WI38 (cell line): ENCODE results near the gene G3BP2.

Experiments used
- H3K4me3 ChIP-seq: 2 replicates; pipeline ENCODE4 v1.5.1; 2011; ENCODE audit warnings: low read depth, mild to moderate bottlenecking, control low read depth, low read length
- TF ChIP-seq, protein P1 (sequence below): IDR thresholded peaks from 2 replicates; pipeline ENCODE4 v1.5.1; 2012; ENCODE audit warnings: low read depth, mild to moderate bottlenecking, control low read depth, low read length

The G3BP2 gene

DNA sequence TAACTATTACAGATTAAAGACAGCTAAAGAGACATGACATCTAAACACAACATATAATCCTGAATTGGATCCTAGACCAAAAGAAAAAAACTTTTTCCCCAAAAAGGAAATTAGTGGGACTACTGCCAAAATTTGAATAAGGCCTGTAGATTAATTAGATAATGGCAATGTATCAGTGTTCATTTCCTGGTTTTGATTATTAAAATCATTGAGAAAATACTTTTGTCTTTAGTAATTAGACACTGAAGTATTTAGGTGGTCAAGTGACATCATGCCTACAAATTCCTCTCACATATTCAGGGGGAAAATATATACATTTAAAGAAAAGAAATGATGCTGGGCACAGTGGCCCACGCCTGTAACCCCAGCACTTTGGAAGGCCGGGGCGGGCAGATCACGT lies 40.8 kb upstream of the G3BP2 start:
- TF ChIP-seq, protein P1, sequence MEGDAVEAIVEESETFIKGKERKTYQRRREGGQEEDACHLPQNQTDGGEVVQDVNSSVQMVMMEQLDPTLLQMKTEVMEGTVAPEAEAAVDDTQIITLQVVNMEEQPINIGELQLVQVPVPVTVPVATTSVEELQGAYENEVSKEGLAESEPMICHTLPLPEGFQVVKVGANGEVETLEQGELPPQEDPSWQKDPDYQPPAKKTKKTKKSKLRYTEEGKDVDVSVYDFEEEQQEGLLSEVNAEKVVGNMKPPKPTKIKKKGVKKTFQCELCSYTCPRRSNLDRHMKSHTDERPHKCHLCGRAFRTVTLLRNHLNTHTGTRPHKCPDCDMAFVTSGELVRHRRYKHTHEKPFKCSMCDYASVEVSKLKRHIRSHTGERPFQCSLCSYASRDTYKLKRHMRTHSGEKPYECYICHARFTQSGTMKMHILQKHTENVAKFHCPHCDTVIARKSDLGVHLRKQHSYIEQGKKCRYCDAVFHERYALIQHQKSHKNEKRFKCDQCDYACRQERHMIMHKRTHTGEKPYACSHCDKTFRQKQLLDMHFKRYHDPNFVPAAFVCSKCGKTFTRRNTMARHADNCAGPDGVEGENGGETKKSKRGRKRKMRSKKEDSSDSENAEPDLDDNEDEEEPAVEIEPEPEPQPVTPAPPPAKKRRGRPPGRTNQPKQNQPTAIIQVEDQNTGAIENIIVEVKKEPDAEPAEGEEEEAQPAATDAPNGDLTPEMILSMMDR = no peak
- no peak overlapping the region for H3K4me3 ChIP-seq

DNA sequence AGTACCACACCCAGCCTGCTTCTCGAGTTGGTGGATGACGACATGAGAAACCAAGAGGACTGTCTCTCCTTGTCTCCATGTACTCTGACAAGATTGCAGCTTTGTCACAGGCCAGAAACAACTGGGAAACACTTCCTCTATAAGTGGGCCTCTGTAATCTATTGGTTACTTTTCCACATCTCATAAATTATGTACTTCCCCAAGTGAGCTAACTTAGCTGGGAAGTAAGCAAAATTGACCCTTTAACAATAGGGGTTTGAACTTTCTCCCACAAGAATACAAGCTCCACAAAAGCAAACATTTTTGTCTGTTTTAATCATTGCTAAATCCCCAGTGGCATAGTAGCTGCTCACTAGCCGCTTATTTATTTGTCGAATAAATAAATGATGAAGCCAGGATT lies 37.0 kb upstream of the G3BP2 start:
- TF ChIP-seq, protein P1 = no peak
- no peak overlapping the region for H3K4me3 ChIP-seq

DNA sequence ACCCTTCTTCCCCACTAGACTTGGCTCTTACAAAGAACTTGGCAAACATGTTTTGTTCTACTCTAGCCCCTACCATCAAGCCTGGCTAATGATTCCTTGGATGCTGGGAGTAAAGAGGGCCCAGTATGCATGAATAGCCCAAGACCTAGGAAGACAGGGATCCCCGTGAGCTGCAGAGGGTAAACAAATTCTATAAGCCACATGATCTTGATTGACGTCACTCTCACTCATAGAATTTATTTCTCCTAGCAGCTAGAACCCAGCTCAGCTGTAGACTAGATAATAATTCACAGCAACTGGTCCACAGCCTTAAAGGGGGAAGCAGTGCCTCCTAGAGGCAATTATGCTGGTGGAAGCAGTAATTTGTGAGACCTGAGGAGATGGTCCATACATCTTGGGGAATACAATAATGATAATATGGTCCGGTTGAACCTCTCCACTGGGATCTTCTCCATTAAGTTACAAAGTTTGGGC lies 35.0 kb upstream of the G3BP2 start:
- H3K4me3 ChIP-seq = no peak overlapping the region
- TF ChIP-seq, protein P1 = no peak

DNA sequence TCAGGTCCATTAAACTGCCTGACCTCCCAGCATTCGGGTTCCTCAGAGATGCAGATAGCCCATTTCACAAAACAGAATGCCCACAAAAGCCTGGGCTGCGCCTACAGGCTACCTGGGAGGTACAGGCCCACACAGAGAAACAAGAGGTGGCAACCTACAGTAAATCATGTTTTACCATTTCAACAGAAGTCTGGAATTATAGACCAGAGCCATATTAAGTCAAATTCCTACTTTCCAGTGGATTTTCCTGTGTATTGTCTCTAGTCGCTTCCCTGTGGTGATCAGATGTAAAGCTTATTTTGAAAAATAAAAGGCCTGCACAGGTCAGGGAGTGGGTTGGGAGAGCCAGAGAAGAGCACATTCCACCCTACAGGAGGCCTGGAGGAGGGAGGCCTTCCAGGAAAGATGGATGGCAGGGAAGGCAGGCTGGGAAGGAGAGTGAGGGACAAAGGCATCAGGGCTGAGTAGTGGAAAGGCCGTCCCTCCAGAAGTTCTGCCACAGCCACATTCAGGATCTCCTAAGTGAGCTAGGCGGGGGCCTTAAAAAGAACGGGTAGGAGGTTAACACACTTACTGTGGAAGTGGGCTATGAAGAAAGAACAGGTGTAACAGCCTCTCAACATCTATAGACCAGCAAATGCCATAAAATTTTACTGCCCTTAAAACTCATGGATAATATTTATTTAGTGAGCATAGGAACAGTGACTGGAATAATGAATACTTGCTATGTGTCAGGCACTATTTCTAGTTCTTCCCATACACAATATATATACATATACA lies 32.2 kb upstream of the G3BP2 start:
- TF ChIP-seq, protein P1 = no peak
- no peak overlapping the region for H3K4me3 ChIP-seq

DNA sequence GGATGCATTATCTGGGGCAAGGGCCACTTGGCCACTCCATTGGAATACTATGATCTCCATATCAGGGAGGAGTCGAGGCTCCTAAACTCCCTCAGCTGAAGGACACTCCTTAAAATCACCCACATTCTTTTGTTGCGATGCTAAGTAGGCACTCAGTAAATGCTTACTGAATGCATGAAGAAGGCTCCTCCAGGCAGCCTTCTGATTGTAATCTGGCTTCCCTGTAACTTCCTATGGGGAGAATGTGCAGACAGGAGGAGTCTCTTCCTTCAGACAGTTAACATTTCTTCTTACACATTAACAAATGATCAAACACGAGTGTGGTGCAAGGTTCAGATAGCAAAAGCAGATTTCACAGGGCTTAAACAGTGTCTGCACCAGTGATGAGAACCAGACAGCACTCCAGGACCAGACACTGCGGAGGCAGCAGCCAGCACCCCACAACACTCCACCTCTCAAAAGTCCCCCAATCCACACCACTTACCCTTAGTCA lies 29.8 kb upstream of the G3BP2 start:
- no peak overlapping the region for H3K4me3 ChIP-seq
- TF ChIP-seq, protein P1 = no peak

DNA sequence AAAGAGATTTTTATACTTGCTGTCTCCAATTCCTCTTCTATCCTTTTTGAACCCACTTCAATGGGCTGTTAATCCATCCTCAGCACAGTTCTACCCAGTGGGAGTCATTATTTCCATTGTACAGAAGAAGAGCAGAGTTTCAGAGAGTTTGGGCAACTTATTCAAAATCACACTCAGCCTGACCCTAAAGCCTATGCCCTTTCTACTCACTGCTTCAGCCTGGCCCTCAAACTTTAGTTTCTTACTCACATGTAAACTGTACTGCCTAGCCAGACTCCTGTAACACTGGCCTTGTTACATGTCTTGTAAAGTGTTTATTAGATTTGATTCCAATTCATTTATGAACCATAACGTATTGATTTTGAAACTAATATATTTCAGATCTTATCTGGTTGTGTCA lies 26.1 kb upstream of the G3BP2 start:
- H3K4me3 ChIP-seq = no peak overlapping the region
- TF ChIP-seq, protein P1 = no peak

DNA sequence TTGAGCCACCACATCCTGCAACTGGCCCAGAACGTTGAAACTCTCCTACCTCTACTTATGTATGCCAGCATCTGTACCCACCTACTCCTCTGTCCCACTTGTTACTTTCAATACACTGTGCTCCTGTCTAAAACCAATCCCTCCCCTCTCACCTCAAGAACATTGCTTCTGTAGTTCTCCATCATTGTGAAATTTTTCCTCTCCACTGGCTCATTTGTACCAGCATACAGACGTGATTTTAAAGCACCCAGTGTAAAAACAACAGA lies 25.7 kb upstream of the G3BP2 start:
- H3K4me3 ChIP-seq = no peak overlapping the region
- TF ChIP-seq, protein P1 = no peak
